Peyer's patch (tissue), 4 donors: ENCODE data around the gene GFPT2. TPM values are rescaled to one million over a fixed set of nuclear protein-coding genes. Genes with fewer than 3 reads are reported as not detected.

Source experiments
- DNase-seq, 3 donors: peaks; one replicate each; pipeline ENCODE4 v3.0.0-alpha.2; 2017 to 2019
- H3K27ac ChIP-seq, 4 donors: fragments of 200-600 bp; sonication (generic); one replicate each; pipeline ENCODE4 v1.5.1; 2016 to 2019
- H3K27me3 ChIP-seq, 2 donors: fragments of 200-600 bp; sonication (generic); one replicate each; pipeline ENCODE4 v1.5.1; 2019
- H3K36me3 ChIP-seq, 3 donors: fragments of 200-600 bp; sonication (generic); one replicate each; pipeline ENCODE4 v1.5.1; 2016 to 2019
- H3K4me1 ChIP-seq, 4 donors: fragments of 200-600 bp; sonication (generic); one replicate each; pipeline ENCODE4 v1.5.1; 2016 to 2019
- H3K4me3 ChIP-seq, 4 donors: fragments of 200-600 bp; sonication (generic); 1 replicate in 3 of 4; 2 replicates in 1 of 4; pipeline ENCODE4 v1.5.1; 2016 to 2019; ENCODE audit warnings: mild to moderate bottlenecking in 1 of 4
- H3K9me3 ChIP-seq, 4 donors: fragments of 200-600 bp; sonication (generic); one replicate each; pipeline ENCODE4 v1.5.1; 2016 to 2019; ENCODE audit warnings: mild to moderate bottlenecking in 1 of 4
- POLR2A ChIP-seq, 2 donors: fragments of 450-650 bp; IDR thresholded peaks; one replicate each; pipeline ENCODE4 v1.5.1; 2017; ENCODE audit warnings: antibody characterized with exemption in 2 of 2, mild to moderate bottlenecking in 2 of 2, moderate library complexity in 2 of 2
- total RNA-seq, 4 donors: library from RNA; depleted of rRNA; stranded (reverse); fragments of >200 nt; gene quantifications; one replicate each; pipeline ENCODE4 v1.1.0, GENCODE V29; 2016
- TF ChIP-seq, protein P1 (sequence below), 6 experiments: fragments of 450-650 bp in 4 of 6; fragments of 200-600 bp in 2 of 6; sonication (generic) in 1 of 6; IDR thresholded peaks; one replicate each; pipeline ENCODE4 v1.5.1; 2017 to 2019; ENCODE audit warnings: antibody characterized with exemption in 6 of 6, mild to moderate bottlenecking in 3 of 6, moderate library complexity in 1 of 6

Gene GFPT2
- total RNA-seq, 4 donors from 2014 or later = 4.9 to 86.6 (median 13.1) TPM

- Histone ChIP-seq H3K27ac (no peak overlapping the region), H3K4me3 (no peak overlapping the region), H3K27me3 (peaks cover 0 to 19% of the 10 kb centered on the region in 2 donors), H3K9me3 (no peaks in the 10 kb centered on the region), H3K36me3 (no peaks in the 10 kb centered on the region), H3K4me1 (peaks cover 0 to 20% (median 9%) of the 10 kb centered on the region in 4 donors)
- TF ChIP-seq, protein P1, sequence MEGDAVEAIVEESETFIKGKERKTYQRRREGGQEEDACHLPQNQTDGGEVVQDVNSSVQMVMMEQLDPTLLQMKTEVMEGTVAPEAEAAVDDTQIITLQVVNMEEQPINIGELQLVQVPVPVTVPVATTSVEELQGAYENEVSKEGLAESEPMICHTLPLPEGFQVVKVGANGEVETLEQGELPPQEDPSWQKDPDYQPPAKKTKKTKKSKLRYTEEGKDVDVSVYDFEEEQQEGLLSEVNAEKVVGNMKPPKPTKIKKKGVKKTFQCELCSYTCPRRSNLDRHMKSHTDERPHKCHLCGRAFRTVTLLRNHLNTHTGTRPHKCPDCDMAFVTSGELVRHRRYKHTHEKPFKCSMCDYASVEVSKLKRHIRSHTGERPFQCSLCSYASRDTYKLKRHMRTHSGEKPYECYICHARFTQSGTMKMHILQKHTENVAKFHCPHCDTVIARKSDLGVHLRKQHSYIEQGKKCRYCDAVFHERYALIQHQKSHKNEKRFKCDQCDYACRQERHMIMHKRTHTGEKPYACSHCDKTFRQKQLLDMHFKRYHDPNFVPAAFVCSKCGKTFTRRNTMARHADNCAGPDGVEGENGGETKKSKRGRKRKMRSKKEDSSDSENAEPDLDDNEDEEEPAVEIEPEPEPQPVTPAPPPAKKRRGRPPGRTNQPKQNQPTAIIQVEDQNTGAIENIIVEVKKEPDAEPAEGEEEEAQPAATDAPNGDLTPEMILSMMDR (IDR thresholded peaks at IDR 0.05) = no peak
- no peak for TF ChIP-seq POLR2A (IDR thresholded peaks at IDR 0.05)
- DNase-seq = no peak
Measured at GRCh38 chr5:180349391-180349790, 3.7 kb downstream of the GFPT2 start.

DNA sequence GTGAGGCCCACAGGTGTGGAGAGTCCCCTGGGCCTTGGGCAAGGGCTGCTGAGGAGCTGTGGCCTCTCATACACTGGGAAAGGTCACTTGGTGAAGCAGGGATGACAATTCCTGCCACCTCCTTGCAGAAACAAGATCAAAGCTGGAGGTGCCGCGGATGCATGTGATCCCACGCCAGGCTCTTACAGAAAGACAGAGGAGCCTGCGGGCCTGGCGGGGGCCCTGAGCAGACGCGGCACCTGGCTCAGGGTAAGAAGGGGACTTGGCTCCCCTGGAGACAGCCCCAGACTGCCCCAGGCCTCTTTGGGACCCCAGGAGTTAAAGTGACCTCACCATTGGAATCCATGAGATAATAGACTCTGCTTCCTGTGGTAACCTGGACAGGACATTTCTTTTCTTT is 4.8 kb downstream of the GFPT2 start:
- Histone ChIP-seq H3K4me1 (peaks cover 0 to 22% (median 7%) of the 10 kb centered on the region in 4 donors), H3K4me3 (no peak overlapping the region), H3K27ac (no peak overlapping the region), H3K27me3 (peaks cover 0 to 11% of the 10 kb centered on the region in 2 donors), H3K9me3 (no peaks in the 10 kb centered on the region), H3K36me3 (no peaks in the 10 kb centered on the region)
- TF ChIP-seq, protein P1 (IDR thresholded peaks at IDR 0.05) = no peak
- no peak for TF ChIP-seq POLR2A (IDR thresholded peaks at IDR 0.05)
- no peak for DNase-seq

DNA sequence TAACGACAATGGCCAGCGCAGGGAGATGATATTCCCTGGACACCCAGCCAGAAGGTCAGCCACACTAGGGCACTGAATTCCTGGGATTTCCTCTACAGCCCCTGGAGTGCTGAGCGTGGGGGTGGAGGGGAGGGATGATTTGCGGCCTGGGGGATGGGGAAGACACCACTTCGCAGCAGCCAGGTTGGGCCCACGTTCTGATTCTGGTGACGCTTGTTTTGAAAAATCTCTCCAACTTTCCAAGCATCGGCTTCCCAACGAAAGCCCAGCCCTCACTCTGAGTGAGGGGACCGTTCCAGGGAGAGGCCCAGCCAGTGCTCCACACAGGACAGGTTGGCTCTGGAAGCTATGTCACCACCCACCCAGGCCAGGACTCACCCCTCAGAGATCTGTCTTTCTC is 5.4 kb downstream of the GFPT2 start:
- DNase-seq = no peak
- no peak overlapping the region for H3K27ac ChIP-seq

GRCh38 chr5:180346358-180346757 is 6.8 kb downstream of the GFPT2 start:
- Histone ChIP-seq H3K4me1 (peaks cover 0 to 14% (median 0%) of the 10 kb centered on the region in 4 donors), H3K36me3 (no peaks in the 10 kb centered on the region), H3K27me3 (no peaks in the 10 kb centered on the region), H3K4me3 (no peak overlapping the region), H3K27ac (no peak overlapping the region), H3K9me3 (no peaks in the 10 kb centered on the region)
- TF ChIP-seq, protein P1 (IDR thresholded peaks at IDR 0.05) = no peak
- no peak for TF ChIP-seq POLR2A (IDR thresholded peaks at IDR 0.05)
- DNase-seq = no peak

More for the DNA sequence above, 5.4 kb downstream of the GFPT2 start:
- Histone ChIP-seq H3K36me3 (no peaks in the 10 kb centered on the region), H3K27me3 (peaks cover 0 to 5% of the 10 kb centered on the region in 2 donors), H3K9me3 (no peaks in the 10 kb centered on the region), H3K4me1 (peaks cover 0 to 23% (median 4%) of the 10 kb centered on the region in 4 donors), H3K4me3 (no peak overlapping the region)
- TF ChIP-seq, protein P1 (IDR thresholded peaks at IDR 0.05) = no peak
- no peak for TF ChIP-seq POLR2A (IDR thresholded peaks at IDR 0.05)

- no peak overlapping the region for H3K4me3 ChIP-seq
- peak in 1 of 3 donors; percentile 20 for DNase-seq
- H3K4me1 ChIP-seq = peaks cover 0 to 14% (median 0%) of the 10 kb centered on the region in 4 donors
Measured at GRCh38 chr5:180345781-180346180, 7.4 kb downstream of the GFPT2 start.

More at GRCh38 chr5:180345781-180346180, 7.4 kb downstream of the GFPT2 start:
- no peaks in the 10 kb centered on the region for H3K27me3 ChIP-seq
- no peaks in the 10 kb centered on the region for H3K9me3 ChIP-seq
- TF ChIP-seq, protein P1 (IDR thresholded peaks at IDR 0.05) = no peak
- no peak overlapping the region for H3K27ac ChIP-seq
- H3K36me3 ChIP-seq = no peaks in the 10 kb centered on the region
